Measurements from ENCODE around the gene LINGO3.

LINGO3 gene

GRCh38 chr19:2280633-2281264, 27.2 kb downstream of the LINGO3 start:
- H3K27ac ChIP-seq: no peak overlapping the region
- DNase-seq: no peak
- no peak for TF ChIP-seq CTCF (IDR thresholded peaks at IDR 0.05; ENCODE audit: low read depth, low read length)
- H3K9me3 ChIP-seq (ENCODE audit: severe bottlenecking): no peaks in the 10 kb centered on the region
- H3K4me3 ChIP-seq (ENCODE audit: low read depth, low read length): no peak overlapping the region
- no peaks in the 10 kb centered on the region for H3K27me3 ChIP-seq (ENCODE audit: insufficient read depth, low read depth, severe bottlenecking)
- no peaks in the 10 kb centered on the region for H3K36me3 ChIP-seq

DNA sequence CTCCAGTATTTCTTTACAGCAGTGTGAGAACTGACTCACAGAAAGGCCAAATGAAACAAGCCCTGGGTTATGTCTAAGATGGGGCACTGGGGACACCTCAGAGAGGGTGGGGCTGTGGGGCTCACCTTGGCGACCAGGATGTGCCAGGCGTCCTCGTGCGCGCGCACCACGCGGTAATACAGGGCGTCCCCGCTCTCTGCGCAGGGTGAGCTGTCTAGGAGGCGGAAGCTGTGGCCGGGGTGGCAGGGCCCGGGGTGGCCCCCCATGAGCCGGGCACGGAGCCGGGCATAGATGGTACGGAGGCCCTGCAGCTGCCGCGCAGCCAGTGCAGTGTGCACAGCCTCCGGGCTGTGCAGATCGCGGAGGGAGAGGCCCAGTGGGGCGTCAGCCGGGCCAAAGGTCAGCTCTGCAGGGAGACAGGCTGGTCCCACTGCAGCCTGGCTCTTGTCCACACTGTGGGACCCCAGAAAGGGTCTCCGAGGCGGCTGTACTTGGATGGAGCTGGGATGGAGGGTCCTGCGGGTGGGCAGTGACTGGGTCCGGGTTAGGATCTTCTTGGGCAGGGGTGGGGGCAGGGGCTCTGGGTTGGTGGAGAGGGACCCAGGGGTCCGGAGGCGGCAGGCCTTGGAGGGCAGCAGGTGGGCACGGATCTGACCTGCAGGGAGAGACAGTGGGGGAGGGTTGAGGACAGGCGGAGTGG, 29.3 kb downstream of the LINGO3 start:
- Histone ChIP-seq H3K27me3 (ENCODE audit: insufficient read depth, low read depth, severe bottlenecking) (no peaks in the 10 kb centered on the region), H3K4me3 (ENCODE audit: low read depth, low read length) (no peak overlapping the region), H3K36me3 (no peaks in the 10 kb centered on the region), H3K9me3 (ENCODE audit: severe bottlenecking) (no peaks in the 10 kb centered on the region), H3K27ac (no peak overlapping the region)
- TF ChIP-seq CTCF (IDR thresholded peaks at IDR 0.05; ENCODE audit: low read depth, low read length): no peak
- DNase-seq: no peak

GRCh38 chr19:2277138-2277537, 30.8 kb downstream of the LINGO3 start:
- no peak for DNase-seq
- H3K36me3 ChIP-seq: peaks cover 13% of the 10 kb centered on the region
- no peak for TF ChIP-seq CTCF (IDR thresholded peaks at IDR 0.05; ENCODE audit: low read depth, low read length)
- no peak overlapping the region for H3K4me3 ChIP-seq (ENCODE audit: low read depth, low read length)
- no peak overlapping the region for H3K27ac ChIP-seq
- H3K27me3 ChIP-seq (ENCODE audit: insufficient read depth, low read depth, severe bottlenecking): no peaks in the 10 kb centered on the region
- H3K9me3 ChIP-seq (ENCODE audit: severe bottlenecking): no peaks in the 10 kb centered on the region

GRCh38 chr19:2276429-2276986, 31.4 kb downstream of the LINGO3 start:
- H3K36me3 ChIP-seq: peaks cover 20% of the 10 kb centered on the region
- no peaks in the 10 kb centered on the region for H3K9me3 ChIP-seq (ENCODE audit: severe bottlenecking)
- H3K4me3 ChIP-seq (ENCODE audit: low read depth, low read length): no peak overlapping the region
- no peak for TF ChIP-seq CTCF (IDR thresholded peaks at IDR 0.05; ENCODE audit: low read depth, low read length)
- H3K27ac ChIP-seq: no peak overlapping the region
- DNase-seq: no peak
- no peaks in the 10 kb centered on the region for H3K27me3 ChIP-seq (ENCODE audit: insufficient read depth, low read depth, severe bottlenecking)

- Histone ChIP-seq H3K27me3 (ENCODE audit: insufficient read depth, low read depth, severe bottlenecking) (no peaks in the 10 kb centered on the region), H3K36me3 (peaks cover 26% of the 10 kb centered on the region), H3K27ac (peak overlapping the region; percentile 49; the same call in 1 of the 2 replicates), H3K4me3 (ENCODE audit: low read depth, low read length) (no peak overlapping the region), H3K9me3 (ENCODE audit: severe bottlenecking) (no peaks in the 10 kb centered on the region)
- TF ChIP-seq CTCF (IDR thresholded peaks at IDR 0.05; ENCODE audit: low read depth, low read length): no peak
- DNase-seq: no peak
Observed at GRCh38 chr19:2275588-2276428, 32.1 kb downstream of the LINGO3 start.

Data from WERI-Rb-1 (cell line).